GM21360 (cell line): ENCODE measurements around the gene IARS2.

Experiments used
- ATAC-seq: cut with Tn5 transposase; IDR thresholded peaks from one replicate; pipeline ENCODE4 v1.9.1; 2021; ENCODE audit warnings: mild to moderate bottlenecking, moderate library complexity; ENCODE audit not compliant: unreplicated experiment

The IARS2 gene

GRCh38 chr1:220094016-220094911 is at the start of gene IARS2:
Gene IARS2, plus strand, starts transcription at chr1:220094132. Its CDS starts 85 bp downstream, at chr1:220094217.
- ATAC-seq: peak; percentile 48

- no peak for ATAC-seq
Observed at GRCh38 chr1:220044678-220045355, 49.1 kb upstream of the IARS2 start.

GRCh38 chr1:220045356-220046051 is 48.4 kb upstream of the IARS2 start:
- no peak for ATAC-seq

GRCh38 chr1:220046052-220046930 is 47.6 kb upstream of the IARS2 start, which contains the start of gene EPRS1:
Gene EPRS1, minus strand, starts transcription at chr1:220046505. Its CDS starts 117 bp downstream, at chr1:220046388.
- peak; percentile 99 for ATAC-seq

- no peak for ATAC-seq
Observed at GRCh38 chr1:220056374-220056773, 37.6 kb upstream of the IARS2 start.

GRCh38 chr1:220060876-220061275 is 33.1 kb upstream of the IARS2 start:
- no peak for ATAC-seq

GRCh38 chr1:220062629-220063028 is 31.3 kb upstream of the IARS2 start:
- ATAC-seq: no peak

GRCh38 chr1:220067269-220068204 is 26.4 kb upstream of the IARS2 start:
- no peak for ATAC-seq

GRCh38 chr1:220076861-220077762 is 16.8 kb upstream of the IARS2 start:
- no peak for ATAC-seq

GRCh38 chr1:220077887-220078286 is 16.0 kb upstream of the IARS2 start:
- ATAC-seq: no peak

- no peak for ATAC-seq
Observed at GRCh38 chr1:220084460-220084859, 9.5 kb upstream of the IARS2 start.

GRCh38 chr1:220086261-220086686 is 7.7 kb upstream of the IARS2 start:
- peak; percentile 50 for ATAC-seq

GRCh38 chr1:220089650-220090556 is 4.0 kb upstream of the IARS2 start, which contains the start of gene BPNT1:
Gene BPNT1, minus strand, starts transcription at chr1:220089788. Its CDS starts 9,942 bp downstream, at chr1:220079846.
- peak; percentile 60 for ATAC-seq

GRCh38 chr1:220092694-220093093 is 1.2 kb upstream of the IARS2 start:
- no peak for ATAC-seq

- peak; percentile 15 for ATAC-seq
Observed at GRCh38 chr1:220093361-220094015, 444 bp upstream of the IARS2 start.

- no peak for ATAC-seq
Observed at GRCh38 chr1:220099826-220100225, 5.9 kb downstream of the IARS2 start.
